GM23248 (cell line): ENCODE measurements around the gene AKAP6.

ENCODE experiments used
- EZH2 ChIP-seq: fragments of 200-600 bp; sonication (generic); IDR thresholded peaks from 2 replicates; pipeline ENCODE4 v1.6.1; 2018; ENCODE audit warnings: antibody characterized with exemption, mild to moderate bottlenecking; ENCODE audit not compliant: insufficient read depth, poor library complexity, severe bottlenecking
- EZH2phosphoT487 ChIP-seq: fragments of 200-600 bp; sonication (generic); IDR thresholded peaks from 2 replicates; pipeline ENCODE4 v1.6.1; 2018; ENCODE audit warnings: antibody characterized with exemption, moderate library complexity, mild to moderate bottlenecking, low read depth; ENCODE audit not compliant: insufficient read depth

GRCh38 chr14:32588448-32589320, 259.6 kb downstream of the AKAP6 start:
- TF ChIP-seq EZH2 (no peak), EZH2phosphoT487 (no peak)
